Activated B cell treated with CpG ODN at 0.5 μM for 24 hours (primary cell): ENCODE measurements around the gene SLCO3A1. TPM values are rescaled to one million over a fixed set of nuclear protein-coding genes. Genes with fewer than 3 reads are reported as not detected.
"Not testable (repeated sequence)": the region's sequence is repeated elsewhere in the genome, so short reads cannot be mapped to it uniquely, and the experiment has no call there.

ENCODE experiments used
- ATAC-seq: fragments of 200-7000 bp; cut with Tn5 transposase; one replicate; pipeline ENCODE4 v1.10.0; 2021; ENCODE audit warnings: low read depth, mild to moderate bottlenecking, moderate library complexity
- CTCF ChIA-PET: fragments of 350-600 bp; sonication (Branson Sonifier 250); formaldehyde crosslinking; loops from one replicate; lab custom pipeline; 2021; ENCODE audit warnings: antibody characterized with exemption; lab: Charles Lee
- POLR2A ChIA-PET: fragments of 350-600 bp; sonication (Branson Sonifier 250); formaldehyde crosslinking; loops from one replicate; lab custom pipeline; 2021; ENCODE audit warnings: antibody characterized with exemption; lab: Charles Lee
- DNase-seq: peaks from one replicate; pipeline ENCODE4 v3.0.0; 2022
- H3K27ac Mint-ChIP-seq: one replicate; pipeline ENCODE4 v1.8.0; 2020; ENCODE audit warnings: mixed read lengths
- H3K27me3 Mint-ChIP-seq: one replicate; pipeline ENCODE4 v1.8.0; 2021; ENCODE audit warnings: mixed read lengths
- H3K36me3 Mint-ChIP-seq: one replicate; pipeline ENCODE4 v1.8.0; 2021; ENCODE audit warnings: low read depth, mixed read lengths
- H3K4me1 Mint-ChIP-seq: one replicate; pipeline ENCODE4 v1.8.0; 2021; ENCODE audit warnings: mixed read lengths
- H3K4me3 Mint-ChIP-seq: one replicate; pipeline ENCODE4 v1.8.0; 2020; ENCODE audit warnings: mild to moderate bottlenecking, mixed read lengths
- H3K9me3 Mint-ChIP-seq: one replicate; pipeline ENCODE4 v1.8.0; 2020; ENCODE audit warnings: mixed read lengths
- intact Hi-C: fragments of 100-400 bp; cut with micrococcal nuclease; formaldehyde crosslinking; loops from one replicate; pipeline ENCODE4 v1.15.1; 2024
- total RNA-seq: library from RNA; stranded (reverse); gene quantifications from 2 replicates; pipeline ENCODE4 v1.2.3, GENCODE V29; 2022
- TF ChIP-seq, protein P1 (sequence below): fragments of 200-600 bp; IDR thresholded peaks from one replicate; pipeline ENCODE4 v1.8.0; 2022; ENCODE audit warnings: antibody characterized with exemption, mild to moderate bottlenecking

SLCO3A1 gene
- total RNA-seq, 1 donor from 2014 or later: 0.82 TPM

DNA sequence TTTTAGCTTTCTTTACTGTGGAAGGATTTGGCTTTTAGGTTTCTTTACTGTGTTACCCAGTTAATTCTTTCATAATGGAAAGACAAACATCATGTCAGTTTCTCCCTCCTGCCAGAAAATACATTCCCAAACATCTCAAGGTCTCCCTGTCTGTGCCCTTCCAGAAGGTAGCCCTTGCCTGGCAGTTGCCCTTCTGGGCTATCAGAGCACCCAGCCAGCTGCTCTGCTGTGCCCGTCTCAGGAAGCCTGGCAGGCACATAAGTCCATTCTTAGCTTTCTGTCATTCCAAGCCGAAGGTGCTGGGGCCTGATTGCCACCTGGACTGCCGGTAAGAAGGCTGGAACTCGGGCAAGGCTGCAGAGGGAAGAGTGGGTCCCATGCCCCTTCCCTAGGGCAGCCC is 203.4 kb downstream of the SLCO3A1 start:
- Mint-ChIP-seq H3K27me3 (no peaks in the 10 kb centered on the region), H3K36me3 (no peaks in the 10 kb centered on the region), H3K4me1 (no peaks in the 10 kb centered on the region), H3K9me3 (peaks cover 4% of the 10 kb centered on the region), H3K4me3 (no peak overlapping the region), H3K27ac (no peak overlapping the region)
- TF ChIP-seq, protein P1, sequence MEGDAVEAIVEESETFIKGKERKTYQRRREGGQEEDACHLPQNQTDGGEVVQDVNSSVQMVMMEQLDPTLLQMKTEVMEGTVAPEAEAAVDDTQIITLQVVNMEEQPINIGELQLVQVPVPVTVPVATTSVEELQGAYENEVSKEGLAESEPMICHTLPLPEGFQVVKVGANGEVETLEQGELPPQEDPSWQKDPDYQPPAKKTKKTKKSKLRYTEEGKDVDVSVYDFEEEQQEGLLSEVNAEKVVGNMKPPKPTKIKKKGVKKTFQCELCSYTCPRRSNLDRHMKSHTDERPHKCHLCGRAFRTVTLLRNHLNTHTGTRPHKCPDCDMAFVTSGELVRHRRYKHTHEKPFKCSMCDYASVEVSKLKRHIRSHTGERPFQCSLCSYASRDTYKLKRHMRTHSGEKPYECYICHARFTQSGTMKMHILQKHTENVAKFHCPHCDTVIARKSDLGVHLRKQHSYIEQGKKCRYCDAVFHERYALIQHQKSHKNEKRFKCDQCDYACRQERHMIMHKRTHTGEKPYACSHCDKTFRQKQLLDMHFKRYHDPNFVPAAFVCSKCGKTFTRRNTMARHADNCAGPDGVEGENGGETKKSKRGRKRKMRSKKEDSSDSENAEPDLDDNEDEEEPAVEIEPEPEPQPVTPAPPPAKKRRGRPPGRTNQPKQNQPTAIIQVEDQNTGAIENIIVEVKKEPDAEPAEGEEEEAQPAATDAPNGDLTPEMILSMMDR: no peak
- no peak for DNase-seq
- CTCF ChIA-PET: no interaction called here
- POLR2A ChIA-PET: no interaction called here
- no peak for ATAC-seq
- intact Hi-C loops: no loop called here

DNA sequence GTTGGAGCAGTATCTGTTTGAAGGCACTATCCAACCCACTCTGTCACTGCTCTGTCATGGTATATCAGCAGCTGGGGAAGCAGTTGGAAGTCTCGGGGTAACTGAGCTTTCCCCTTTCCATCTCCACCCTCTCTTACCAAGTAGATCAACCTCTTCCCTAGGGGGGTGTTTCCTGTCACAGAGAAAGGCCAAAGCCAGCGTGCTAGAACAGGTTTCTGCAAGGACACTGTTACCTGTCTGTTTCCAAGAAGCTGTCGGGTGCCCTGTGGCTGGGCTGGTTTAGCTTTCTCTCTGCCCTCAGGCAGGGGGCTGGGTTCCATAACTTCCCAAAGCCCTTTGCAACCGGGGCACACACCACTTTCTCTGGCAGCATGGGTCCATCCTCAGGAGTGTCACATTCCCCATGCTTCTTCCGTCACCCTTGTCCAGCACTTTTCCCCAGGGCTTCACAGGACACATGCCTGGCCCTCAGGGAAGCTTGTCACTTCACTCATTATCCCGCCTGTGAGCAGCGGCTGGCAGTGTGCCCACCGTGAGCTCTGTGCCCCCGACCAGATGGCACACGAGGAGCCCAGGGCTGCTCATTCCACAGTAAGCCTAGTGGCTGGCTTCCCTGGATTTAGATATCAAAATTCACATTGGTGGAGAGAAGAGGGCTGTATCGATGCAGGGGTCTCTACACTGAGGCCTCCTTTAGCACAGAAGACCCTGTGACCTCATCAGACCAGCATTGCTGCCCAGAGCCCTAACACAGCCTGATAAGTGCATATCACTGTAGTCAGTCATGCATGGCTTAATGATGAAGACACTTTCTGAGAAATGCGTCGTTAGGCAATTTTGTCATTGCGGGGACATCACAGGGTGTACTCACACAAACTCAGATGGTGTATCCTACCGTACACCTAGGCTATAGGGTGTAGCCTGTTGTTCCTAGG is 205.8 kb downstream of the SLCO3A1 start:
- Mint-ChIP-seq H3K4me1 (no peaks in the 10 kb centered on the region), H3K4me3 (no peak overlapping the region), H3K27ac (no peak overlapping the region), H3K9me3 (peaks cover 4% of the 10 kb centered on the region), H3K36me3 (no peaks in the 10 kb centered on the region), H3K27me3 (no peaks in the 10 kb centered on the region)
- TF ChIP-seq, protein P1: no peak
- ChIA-PET CTCF (no interaction called here), POLR2A (no interaction called here)
- no peak for DNase-seq
- ATAC-seq: no peak
- intact Hi-C loops: no loop called here

DNA sequence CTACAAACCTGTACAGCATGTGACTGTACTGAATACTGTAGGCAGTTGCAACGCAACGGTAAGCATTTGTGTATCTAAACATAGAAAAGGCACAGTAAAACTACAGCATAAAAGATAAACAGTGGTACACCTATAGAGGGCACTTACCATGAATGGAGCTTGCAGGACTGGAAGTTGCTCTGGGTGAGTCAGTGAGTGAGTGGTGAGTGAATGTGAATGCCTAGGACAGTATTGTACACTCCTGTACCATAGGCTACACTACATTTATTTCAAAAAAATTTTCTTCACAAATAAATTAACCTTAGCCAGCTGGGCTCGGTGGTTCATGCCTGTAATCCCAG is 206.4 kb downstream of the SLCO3A1 start:
- CTCF ChIA-PET, POLR2A ChIA-PET, H3K27ac Mint-ChIP-seq, H3K27me3 Mint-ChIP-seq, H3K4me3 Mint-ChIP-seq, H3K4me1 Mint-ChIP-seq, DNase-seq, H3K36me3 Mint-ChIP-seq, intact Hi-C loops, H3K9me3 Mint-ChIP-seq, ATAC-seq: not testable (repeated sequence)

GRCh38 chr15:92061511-92062195 is 208.1 kb downstream of the SLCO3A1 start:
- Mint-ChIP-seq H3K36me3 (no peaks in the 10 kb centered on the region), H3K9me3 (no peaks in the 10 kb centered on the region), H3K4me1 (no peaks in the 10 kb centered on the region), H3K27ac (no peak overlapping the region), H3K4me3 (no peak overlapping the region), H3K27me3 (no peaks in the 10 kb centered on the region)
- TF ChIP-seq, protein P1: no peak
- ChIA-PET POLR2A (no interaction called here), CTCF (no interaction called here)
- intact Hi-C loops: no loop called here
- DNase-seq: no peak
- no peak for ATAC-seq

GRCh38 chr15:92062505-92062904 is 209.0 kb downstream of the SLCO3A1 start:
- DNase-seq (no peak), ATAC-seq (no peak)
- no peak overlapping the region for H3K27ac Mint-ChIP-seq
- H3K4me3 Mint-ChIP-seq: no peak overlapping the region
- H3K36me3 Mint-ChIP-seq: no peaks in the 10 kb centered on the region
- H3K9me3 Mint-ChIP-seq: no peaks in the 10 kb centered on the region
- intact Hi-C loops: no loop called here
- TF ChIP-seq, protein P1: no peak
- POLR2A ChIA-PET: no interaction called here
- CTCF ChIA-PET: interaction anchor here (0.6 kb wide), 1 partner anchor 16 kb away, joined by 3 read pairs; no protein-coding TSS in a partner anchor
- H3K27me3 Mint-ChIP-seq: no peaks in the 10 kb centered on the region
- H3K4me1 Mint-ChIP-seq: no peaks in the 10 kb centered on the region
